ENCODE measurements around the gene COL8A1.

Gene COL8A1

DNA sequence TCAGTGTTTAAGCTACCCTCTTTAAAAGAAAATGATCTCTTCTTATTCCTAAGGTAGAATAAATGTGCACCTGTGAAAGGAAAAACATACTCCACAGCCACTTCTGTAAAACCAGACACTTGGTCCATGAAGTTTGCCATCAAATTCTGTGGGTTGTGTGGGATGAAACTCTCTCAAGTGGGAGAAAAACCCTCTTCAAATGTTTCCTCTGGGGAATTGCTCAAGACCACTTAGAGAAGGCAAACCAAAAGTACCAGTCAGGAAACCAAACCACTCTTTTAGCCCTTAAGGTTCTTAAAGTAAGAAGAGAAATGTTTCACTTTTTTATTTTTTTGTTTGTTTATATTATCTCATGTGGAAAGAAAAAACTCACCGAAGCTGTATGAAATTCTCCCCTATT lies 1.2 kb downstream of the COL8A1 start:
- DNase-seq (ENCODE audit: low read depth in 2 of 2): no peak

DNA sequence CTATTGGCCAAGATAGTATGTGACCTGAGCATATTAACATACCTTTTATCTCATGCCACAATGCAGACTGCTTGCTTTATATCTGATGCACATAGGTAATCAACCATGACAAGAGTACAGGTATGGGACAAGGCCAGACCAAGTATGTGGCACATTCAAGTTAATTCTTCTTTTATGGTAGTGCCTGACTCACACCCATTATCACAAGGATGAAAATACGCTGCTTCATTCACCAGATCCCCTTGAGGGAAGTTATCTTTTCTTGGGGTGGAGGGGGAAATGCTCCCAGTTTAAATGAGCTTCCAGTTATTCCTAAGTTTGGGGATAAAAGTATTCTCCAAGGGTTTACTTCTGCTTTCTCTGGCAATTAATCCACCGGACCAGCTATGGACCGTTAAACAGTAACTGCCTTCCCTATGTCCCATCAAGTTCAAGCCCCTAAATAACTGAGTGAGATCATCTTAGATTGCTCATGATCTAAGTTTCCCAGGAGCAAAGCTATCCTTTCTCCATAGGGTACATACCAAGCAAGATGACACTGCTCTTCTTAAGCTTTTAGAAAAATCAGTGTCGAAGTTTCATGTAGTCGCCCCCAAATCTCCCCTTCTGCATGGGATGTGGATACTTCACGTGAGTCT lies 1.9 kb downstream of the COL8A1 start:
- no peak for DNase-seq (ENCODE audit: low read depth in 2 of 2)

DNA sequence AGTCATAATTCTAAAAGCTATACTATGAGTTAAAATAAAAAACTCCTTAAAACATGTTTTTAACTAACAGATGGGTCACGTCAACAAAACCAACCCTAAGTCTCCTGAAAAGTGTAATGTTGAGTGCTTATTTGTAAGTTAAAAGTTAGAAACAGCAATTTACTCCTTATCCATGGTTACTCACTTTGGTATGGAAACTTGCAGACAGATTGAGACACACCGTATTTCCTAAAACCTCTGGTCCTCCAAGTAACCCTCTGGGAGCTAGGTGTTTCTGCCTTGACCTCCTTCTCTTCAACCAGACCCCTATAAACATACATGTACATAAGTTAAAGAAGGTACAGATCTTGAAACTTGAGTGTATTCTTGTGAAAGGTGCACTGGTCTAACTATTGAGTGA lies 3.1 kb downstream of the COL8A1 start:
- no peak for DNase-seq (ENCODE audit: low read depth in 2 of 2)

DNA sequence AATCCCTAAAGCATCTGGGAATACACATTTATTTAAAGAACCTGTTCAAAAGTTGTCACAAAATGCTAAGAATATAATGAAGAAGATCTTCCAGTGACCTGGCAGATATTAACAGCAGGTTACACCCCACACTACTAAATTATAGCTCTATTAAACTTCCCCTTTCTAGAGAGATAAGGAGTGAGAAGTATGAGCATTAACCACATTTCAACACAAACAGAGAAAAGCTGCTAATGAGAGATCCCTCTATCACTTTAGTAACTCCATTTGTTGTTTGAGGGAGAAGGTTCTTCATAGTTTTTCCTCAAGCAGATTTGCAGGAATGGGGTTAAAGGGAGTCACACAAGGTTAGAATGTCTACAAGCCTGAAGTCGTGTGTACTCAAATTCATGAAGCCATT lies 3.6 kb downstream of the COL8A1 start:
- DNase-seq (ENCODE audit: low read depth in 2 of 2): no peak

DNA sequence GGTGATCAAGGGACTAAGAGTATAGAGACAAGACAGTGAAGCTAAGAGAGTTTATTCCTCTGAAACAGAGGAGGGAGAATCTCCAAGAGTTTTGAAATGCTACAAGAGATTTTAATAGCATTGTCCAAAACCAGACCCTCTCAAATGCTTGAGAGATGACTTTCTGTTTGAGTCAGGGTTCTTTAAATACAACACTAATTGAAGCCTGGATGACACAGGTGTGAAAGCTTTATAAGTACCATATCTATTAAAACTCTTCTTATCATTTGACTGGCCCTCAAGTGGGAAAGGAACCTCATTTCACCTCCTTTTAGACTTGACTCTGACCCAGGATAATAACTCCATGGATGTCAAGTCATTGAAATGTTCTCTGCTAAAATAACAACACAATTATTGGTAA lies 5.6 kb downstream of the COL8A1 start:
- DNase-seq (ENCODE audit: low read depth in 2 of 2): no peak

DNA sequence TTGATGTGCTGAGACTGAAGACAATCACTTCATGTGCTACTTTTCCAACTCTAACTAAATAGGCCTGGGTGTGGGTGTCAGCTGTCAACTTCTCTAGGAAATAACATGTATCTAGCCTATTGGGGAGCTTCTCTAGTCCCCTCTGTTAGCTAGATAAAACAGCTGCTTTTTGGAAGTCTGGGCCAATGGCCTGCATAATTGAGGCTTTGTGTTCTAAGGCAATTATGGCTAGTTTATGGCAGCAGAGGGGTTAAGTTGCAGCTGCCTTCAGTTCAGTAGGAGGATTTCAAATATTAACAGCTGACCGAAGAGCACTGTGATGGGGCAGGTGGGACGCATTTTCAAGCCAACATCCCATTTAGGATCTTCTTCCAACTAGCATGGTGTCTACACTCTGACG lies 6.4 kb downstream of the COL8A1 start:
- no peak for DNase-seq (ENCODE audit: low read depth in 2 of 2)

DNA sequence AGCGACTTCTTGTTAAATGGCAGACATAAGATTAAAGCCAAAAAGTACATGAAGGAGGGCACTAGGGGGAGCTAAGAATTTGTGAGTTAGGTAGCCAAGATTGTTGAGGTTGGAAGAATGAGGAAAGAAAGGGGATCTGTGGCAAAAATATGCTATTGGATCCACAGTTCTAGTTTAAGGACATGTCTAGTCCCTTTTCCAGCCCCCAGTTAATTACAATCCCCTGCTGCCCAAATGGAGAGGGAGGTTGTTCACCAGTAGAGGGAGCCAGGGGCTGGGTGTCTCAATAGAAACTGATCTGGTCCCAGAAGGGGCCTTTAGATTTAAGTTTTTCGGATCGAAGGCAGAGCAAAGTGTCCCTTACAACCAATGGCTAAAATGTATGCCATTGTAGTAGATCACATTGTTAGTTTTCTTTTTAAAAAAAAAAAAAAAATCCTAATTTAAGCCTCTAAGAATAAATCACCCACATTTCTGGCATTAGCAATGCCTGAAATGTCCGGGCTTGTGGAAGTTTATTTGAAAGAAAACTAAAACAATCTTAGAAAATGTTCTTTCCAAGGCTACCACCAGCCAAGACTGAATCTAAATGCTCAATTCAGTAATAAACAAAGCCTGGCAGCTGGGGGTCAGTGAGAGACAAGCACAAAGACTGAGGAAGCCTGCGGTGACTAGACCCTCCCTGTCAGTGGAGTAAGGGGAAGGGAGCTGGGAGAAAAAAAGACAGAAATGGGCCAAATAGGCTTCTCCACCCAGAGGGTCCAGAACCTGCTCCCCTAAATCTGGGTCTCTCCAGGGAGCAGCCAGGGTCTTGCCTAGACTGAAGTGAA lies 7.1 kb downstream of the COL8A1 start:
- no peak for DNase-seq (ENCODE audit: low read depth in 2 of 2)

DNA sequence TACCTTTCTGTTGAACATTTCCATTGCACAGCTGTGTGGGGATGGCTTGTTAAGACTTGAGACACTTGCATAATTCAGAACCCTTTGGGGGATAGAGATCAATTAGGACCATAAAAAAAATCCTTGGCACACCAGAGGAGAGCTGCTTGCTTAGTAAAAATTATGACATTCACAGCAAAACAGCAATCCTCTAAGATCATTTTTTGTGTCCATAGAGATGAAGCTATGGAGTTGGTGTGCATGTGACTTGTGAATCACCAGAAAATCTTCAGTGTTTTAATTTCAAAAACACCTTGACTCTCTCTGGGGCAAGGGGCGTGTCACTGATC lies 7.7 kb downstream of the COL8A1 start:
- no peak for DNase-seq (ENCODE audit: low read depth in 2 of 2)

DNA sequence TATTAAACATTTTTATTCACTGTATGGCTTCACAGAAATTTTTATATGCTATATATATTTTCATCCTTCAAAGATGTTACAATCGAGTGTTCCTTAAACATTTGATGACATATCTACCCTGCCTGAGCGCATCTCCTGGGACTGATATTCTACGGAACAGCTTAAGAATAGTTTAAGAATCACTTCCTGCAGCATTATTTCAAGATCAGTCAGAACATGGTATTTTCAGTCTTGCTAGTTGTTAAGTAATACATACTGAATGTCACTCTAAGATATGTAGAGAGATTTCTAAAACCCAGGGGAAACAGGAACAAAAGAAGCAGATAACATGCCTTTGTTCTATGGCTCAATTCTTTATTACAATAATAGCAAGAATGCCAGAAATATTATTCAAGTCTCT lies 8.7 kb downstream of the COL8A1 start:
- no peak for DNase-seq (ENCODE audit: low read depth in 2 of 2)

DNA sequence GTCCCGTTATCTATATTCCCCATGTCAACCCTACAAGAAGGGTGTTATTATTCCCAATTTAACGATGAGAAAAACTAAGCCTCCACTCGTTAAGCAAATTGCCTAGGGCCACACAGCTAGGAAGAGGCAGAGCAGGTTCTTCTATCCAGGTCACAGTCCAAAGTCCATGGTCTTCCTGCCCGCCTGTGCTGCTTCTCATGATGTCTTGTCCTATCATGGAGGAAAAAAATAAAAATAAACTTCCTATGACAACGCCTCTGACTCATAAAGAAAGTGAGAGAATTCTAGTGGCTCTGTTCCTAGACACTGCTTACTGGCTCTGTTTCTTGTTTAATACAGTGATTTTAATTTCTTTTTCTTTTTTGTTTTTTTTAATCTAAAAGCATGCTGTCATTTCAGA lies 9.7 kb downstream of the COL8A1 start:
- DNase-seq (ENCODE audit: low read depth in 2 of 2): no peak

DNA sequence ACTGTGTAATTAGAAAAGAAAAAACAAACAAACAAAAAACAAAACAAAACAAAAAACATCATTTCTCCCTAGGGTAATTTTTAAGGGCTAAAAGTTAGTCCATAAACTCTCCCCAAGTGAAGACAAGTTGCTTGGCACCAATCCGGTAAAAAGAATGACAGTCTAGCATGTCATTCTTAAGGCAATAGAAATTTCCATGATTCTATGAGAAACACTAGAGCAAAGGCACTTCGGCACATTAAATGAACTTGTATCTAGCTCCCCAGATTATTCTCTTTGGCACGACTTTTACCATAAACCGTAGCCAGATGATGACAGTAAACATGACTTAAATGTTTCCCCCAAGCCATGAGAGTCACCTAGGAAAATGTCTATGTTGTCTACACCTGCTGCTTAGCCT lies 10.1 kb downstream of the COL8A1 start:
- DNase-seq (ENCODE audit: low read depth in 2 of 2): no peak

DNA sequence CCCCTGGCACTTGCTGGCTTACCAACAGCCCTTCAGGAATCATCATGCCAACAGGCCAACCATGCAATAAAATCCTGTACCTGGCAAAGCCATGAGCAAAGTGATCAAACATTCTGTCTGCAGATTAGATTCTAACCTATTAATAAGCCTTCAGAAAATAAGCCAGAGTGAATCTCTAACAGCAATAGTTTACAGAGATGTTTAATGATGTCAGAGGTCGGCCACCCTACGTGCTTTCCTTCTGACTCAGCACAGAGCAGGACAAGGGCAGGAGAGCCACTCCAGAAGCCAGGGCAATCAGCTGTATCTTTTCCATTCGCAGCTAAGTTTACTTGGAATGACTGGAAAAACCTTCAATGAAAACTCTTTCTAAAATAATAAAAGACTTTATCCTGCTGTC lies 13.1 kb downstream of the COL8A1 start:
- no peak for DNase-seq (ENCODE audit: low read depth in 2 of 2)

DNA sequence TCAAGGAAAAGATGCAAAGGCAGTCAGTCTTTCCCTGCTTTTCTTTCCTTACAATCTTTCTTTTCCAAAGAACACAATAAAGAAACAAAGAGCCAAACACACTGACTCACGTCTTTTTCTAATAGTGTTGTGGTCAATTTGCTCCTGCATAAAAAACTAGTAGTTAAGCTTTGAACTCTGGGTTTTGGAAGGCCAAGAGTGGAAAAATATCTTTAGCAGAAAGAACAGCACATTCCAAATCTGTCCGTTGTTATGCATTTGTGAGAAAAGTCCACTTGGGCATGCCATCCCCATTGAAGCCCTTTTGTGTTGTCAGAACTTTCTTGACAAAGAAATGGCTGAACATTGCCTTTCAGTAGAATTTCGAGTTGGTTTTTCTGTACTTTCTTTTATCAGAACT lies 18.2 kb downstream of the COL8A1 start:
- DNase-seq (ENCODE audit: low read depth in 2 of 2): no peak

DNA sequence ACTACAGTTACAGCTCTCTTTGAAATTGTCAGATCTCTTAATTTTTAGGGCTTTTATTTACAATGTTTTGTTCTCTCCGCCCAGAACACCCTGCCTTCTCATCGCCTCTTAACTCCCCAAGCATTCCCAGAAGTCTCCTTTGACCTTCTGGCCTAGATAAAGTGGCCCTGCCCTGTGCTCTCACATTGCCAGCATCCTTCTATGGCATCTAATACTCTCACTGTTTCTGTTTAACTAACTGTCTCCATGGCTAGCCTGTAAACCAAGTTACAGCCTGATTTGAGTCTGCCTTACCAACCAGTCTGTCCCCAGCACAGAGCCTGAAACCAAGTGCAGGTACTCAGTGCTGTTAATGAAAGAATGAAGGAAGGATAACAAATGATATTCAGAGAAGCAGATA lies 19.9 kb downstream of the COL8A1 start:
- DNase-seq (ENCODE audit: low read depth in 2 of 2): no peak

DNA sequence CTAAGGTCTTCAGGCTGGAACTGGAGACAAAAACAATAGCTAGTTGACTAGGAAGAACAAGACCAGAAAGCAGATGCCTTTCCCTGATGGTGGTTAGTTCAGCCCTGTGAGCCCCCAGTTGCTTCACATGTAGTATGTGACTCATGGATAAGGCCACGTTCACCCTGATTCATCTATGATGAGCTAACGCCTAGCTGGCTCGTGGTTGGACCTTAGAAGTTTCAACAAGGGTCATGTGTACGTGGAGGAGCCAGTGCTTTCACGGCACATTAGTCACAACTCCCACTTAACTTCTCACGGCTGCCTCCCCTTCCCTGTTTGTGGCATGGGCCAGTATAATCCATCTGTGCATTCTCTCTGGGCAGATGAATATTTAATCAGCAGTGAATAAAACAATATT lies 20.6 kb downstream of the COL8A1 start:
- no peak for DNase-seq (ENCODE audit: low read depth in 2 of 2)

DNA sequence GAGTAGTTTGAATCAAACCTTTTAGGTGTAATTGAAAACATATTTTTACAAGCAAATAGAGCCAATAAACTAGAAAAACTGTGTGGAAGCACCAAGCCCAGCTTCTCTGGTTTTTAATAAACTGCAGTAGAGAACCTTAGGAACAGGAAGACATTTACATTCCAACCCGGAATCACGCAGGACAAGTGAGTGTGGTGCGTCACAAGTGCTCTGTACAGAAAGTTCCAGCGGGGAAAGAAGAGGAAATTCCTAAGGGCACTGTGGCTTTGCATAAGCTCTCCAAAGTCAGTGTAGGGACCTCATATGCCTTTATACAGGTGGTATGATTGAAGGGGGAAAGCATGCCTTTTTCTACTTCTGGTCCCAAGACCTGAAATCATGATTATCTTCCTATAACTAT lies 21.6 kb downstream of the COL8A1 start:
- no peak for DNase-seq (ENCODE audit: low read depth in 2 of 2)

DNA sequence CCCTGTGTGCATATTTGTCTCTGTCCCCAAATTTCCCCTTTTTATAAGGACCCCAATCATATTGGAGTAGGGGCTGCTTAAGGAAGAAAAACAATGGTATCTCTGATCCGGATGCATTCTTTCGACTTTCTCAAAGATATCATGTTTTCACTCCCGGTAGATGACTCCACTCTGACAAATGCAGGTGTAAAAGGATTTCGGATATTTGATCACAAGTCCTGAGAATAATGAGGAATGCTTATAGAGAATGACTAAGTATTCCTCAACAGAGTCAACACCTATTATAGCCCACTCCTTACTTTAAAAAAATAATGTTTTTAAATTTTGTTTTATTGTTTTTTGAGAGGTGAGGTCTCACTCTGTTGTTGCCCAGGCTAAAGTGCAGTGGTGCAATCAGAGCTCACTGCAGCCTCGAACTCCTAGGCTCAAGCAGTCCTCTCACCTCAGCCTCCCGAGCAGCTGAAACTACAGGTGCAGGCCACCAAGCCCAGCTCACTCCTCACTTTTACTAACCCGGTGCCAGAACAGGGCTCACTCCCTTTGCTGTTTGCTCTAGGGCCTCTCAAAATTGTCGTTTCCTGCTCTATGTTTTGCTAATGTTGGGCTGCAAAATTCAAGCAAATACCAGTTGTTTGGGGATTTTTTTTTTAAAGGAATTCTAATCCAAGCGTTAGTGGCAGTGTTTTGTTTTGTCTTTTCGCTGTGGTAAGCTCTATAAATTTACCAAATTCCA lies 24.6 kb downstream of the COL8A1 start:
- DNase-seq (ENCODE audit: low read depth in 2 of 2): no peak

DNA sequence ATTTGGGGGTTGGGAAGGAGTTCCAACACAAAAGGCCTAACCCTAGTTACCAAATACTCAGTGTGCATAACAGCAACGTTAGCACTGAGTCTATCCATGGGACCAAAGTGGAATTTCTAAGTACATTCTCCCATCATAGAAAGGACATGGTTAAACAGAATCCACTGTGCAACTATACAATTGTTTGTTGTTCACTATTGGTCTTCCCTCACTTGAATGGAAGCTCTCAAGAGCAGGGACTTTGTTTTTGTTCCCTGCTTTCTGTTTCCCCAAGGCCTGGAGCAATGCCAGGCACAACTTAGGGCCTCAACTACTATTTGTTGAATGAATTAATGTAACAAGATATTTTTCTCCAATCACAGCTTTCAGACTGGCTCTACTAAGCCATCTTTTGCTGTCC lies 25.6 kb downstream of the COL8A1 start:
- no peak for DNase-seq (ENCODE audit: low read depth in 2 of 2)

DNA sequence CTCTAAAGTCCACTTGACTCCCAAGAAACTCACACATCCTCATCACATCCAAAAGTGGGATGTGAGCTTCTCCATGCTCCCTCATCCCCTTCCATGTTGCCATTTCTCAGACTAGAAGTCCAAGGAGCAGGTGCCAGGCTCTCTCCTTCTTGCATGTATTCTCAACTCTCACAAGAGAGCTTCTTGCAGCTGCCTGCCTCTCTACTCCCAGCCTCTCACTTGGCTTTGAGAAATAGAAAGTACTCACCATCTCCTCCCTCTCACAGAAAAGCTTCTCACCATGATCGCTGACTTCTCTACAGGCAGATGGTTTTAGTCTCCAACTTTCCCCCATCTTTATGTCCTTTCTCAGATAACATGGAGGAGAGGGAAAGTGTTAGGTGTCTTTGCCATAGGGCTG lies 26.6 kb downstream of the COL8A1 start:
- no peak for DNase-seq (ENCODE audit: low read depth in 2 of 2)

DNA sequence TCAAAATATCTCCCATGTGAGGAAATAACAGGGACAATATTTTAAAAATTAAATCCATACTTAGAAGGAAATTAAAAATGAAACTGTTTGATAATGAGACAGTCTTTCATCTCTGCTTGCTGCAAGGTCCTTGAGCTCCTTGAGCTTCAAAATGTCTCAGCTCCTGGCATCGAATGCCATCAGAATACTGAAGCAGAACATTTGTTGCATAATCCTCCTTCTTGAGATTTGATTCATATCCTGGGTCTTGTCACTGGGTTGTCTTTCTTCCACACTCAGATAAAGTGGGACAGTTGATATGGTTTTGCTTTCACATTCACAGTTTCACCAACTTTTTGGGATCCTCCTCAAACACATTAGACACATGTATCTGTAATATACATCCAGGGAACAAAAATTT lies 27.8 kb downstream of the COL8A1 start:
- no peak for DNase-seq (ENCODE audit: low read depth in 2 of 2)

DNA sequence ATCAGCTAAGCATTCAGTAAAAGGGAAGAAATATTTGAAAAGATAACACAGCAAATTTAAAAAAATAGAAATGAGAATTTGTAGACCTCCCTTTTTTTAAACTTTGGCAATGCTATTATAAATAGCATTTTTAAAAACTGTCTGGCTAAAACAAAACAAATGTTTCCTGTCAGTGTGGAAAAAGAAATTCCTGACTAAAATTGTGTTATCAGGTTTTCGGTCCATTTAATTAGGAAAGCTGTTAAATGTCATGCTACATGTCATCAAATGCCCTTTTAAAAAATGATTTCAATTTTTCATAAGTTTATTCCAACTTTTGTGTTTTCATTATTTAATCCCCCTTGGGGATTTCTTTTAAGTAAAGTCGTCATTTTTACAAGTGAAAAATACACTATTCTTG lies 29.6 kb downstream of the COL8A1 start:
- no peak for DNase-seq (ENCODE audit: low read depth in 2 of 2)

DNA sequence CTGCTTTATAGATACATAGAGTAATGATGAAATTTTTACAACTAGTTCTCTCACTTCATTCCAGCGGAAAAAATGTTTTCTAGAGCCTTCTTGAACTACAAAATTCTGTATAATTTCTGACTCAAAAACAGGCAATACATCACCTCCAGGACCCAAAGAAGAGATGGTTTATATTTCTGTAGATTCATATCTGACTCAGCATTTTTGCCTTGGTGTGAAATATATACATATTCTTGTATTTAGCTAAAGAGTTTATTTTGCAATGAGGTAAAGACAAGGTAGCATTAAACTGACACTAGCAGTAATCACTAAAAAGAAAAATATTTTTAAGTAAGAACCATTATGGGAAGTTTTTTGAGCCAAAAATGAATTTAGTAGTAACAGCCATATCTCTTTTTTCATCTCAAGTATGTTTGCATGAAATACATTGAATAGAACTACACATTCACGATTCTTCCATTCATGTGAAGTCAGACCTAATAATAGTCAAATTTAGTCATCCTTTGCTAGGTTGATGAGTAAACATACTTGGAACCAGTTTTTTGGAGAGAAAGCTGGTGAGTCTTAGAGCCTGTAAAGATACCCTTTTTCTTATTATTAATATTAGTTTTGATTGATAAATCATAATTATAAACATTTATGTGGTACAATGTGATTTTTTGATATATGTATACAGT lies 31.6 kb downstream of the COL8A1 start:
- DNase-seq (ENCODE audit: low read depth in 2 of 2): no peak

DNA sequence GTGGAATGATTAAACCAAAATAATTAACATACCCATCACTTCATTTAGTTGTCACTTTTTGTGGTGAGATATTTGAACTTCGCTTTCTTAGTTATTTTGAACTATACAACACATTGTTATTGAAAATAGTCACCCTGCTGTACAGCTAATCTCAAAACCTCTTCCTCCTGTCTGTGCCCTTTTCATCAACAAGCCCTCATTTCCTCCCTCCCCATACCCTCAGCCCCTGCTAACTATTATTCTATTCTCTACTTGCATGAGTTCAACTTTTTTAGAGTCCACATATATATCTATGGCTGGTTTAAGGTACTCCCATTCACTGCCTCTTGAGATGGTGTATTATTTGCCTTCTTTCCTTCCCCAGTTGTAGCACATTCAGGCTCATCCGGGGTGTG lies 32.2 kb downstream of the COL8A1 start:
- DNase-seq (ENCODE audit: low read depth in 2 of 2): no peak
